Lung (tissue), 12 donors: Measurements from ENCODE around the gene PRKAR1B. TPM values are rescaled to one million over a fixed set of nuclear protein-coding genes. Genes with fewer than 3 reads are reported as not detected.

Experiments
- ATAC-seq: fragments of 200-7000 bp; cut with Tn5 transposase; one replicate; pipeline ENCODE4 v1.9.1; 2020; ENCODE audit warnings: moderate number of reproducible peaks; ENCODE audit not compliant: insufficient read depth, low FRiP score
- DNase-seq, 3 donors: peaks; one replicate each; pipeline ENCODE4 v3.0.0-alpha.2; 2013 to 2017
- H3K27ac ChIP-seq, 2 donors: one replicate each; pipeline ENCODE4 v1.5.1; 2013; ENCODE audit warnings: mild to moderate bottlenecking in 2 of 2, moderate library complexity in 2 of 2, control low read depth in 1 of 2, inconsistent platforms in 1 of 2, low read depth in 1 of 2, low read length in 1 of 2
- H3K27me3 ChIP-seq, 3 donors: one replicate each; pipeline ENCODE4 v1.5.1; 2013; ENCODE audit warnings: low read length in 2 of 3; ENCODE audit not compliant: control insufficient read depth in 3 of 3, insufficient read depth in 3 of 3
- H3K36me3 ChIP-seq, 4 donors: one replicate each; pipeline ENCODE4 v1.5.1; 2013; ENCODE audit warnings: low read length in 4 of 4, mild to moderate bottlenecking in 1 of 4, moderate library complexity in 1 of 4; ENCODE audit not compliant: control insufficient read depth in 4 of 4, insufficient read depth in 4 of 4
- H3K4me1 ChIP-seq, 5 donors: one replicate each; pipeline ENCODE4 v1.5.1; 2013; ENCODE audit warnings: low read length in 5 of 5, mild to moderate bottlenecking in 2 of 5, moderate library complexity in 1 of 5; ENCODE audit not compliant: control insufficient read depth in 5 of 5, insufficient read depth in 5 of 5
- H3K4me3 ChIP-seq: one replicate; pipeline ENCODE4 v1.5.1; 2013; ENCODE audit warnings: mild to moderate bottlenecking, control low read depth, moderate library complexity
- H3K9ac ChIP-seq, 2 donors: one replicate each; pipeline ENCODE4 v1.5.1; 2013; ENCODE audit warnings: low read length in 2 of 2, control low read depth in 1 of 2; ENCODE audit not compliant: insufficient read depth in 1 of 2
- H3K9me3 ChIP-seq, 4 donors: one replicate each; pipeline ENCODE4 v1.5.1; 2013; ENCODE audit warnings: low read length in 3 of 4, mild to moderate bottlenecking in 1 of 4, moderate library complexity in 1 of 4; ENCODE audit not compliant: control insufficient read depth in 4 of 4, insufficient read depth in 3 of 4
- WGBS, 2 donors: extraction: QIAGEN DNeasy Blood & Tissue Kit; methylation state at CpG; one replicate each; pipeline ENCODE4 v1.1.7; 2013; 5-methylcytosine and 5-hydroxymethylcytosine counted together
- polyA plus RNA-seq, 2 donors: library from polyadenylated mRNA; stranded (reverse); fragments of 200-250 nt; gene quantifications; one replicate each; pipeline ENCODE4 v1.2.1, GENCODE V29; 2013
- total RNA-seq, 2 donors: library from RNA; depleted of rRNA in 1 of 2; stranded (reverse); fragments of >200 nt in 1 of 2; gene quantifications; one replicate each; pipeline ENCODE4 v1.2.1, GENCODE V29; 2014 to 2021
- TF ChIP-seq, protein P1 (sequence below): IDR thresholded peaks from 2 replicates; pipeline ENCODE4 v1.5.1; 2012; ENCODE audit warnings: mild to moderate bottlenecking; ENCODE audit errors: control extremely low read depth, extremely low read depth
- donor health status: control.
- donor health status: control.
- donor health status: Bipolar disorder and iron deficiency.
- donor health status: healthy.
- donor health status: DM: yes; HTN: yes; CAD: no.

PRKAR1B gene
- total and polyA plus RNA-seq, 4 donors: 11.3 to 32.0 (median 16.3) TPM

DNA sequence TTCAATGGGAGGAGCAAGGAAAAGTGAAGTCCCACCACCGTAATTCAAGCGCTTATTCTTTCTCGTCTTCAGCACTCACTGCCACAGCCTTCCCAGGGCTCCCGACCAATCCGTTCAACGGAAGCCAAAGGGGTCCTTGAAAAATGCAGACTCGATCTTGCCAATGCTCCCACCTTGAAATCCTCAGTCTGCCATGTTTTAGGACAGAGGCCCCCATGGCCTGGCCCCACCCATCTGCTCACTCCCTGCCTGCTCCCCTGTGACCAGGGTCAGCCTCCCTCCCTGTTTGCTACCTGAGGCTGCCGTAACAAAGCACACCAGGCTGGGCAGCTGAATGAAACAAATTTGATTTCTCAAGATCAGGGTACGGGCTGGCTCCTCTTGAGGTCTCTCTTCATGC lies 3.5 kb downstream of the PRKAR1B start:
- TF ChIP-seq, protein P1, sequence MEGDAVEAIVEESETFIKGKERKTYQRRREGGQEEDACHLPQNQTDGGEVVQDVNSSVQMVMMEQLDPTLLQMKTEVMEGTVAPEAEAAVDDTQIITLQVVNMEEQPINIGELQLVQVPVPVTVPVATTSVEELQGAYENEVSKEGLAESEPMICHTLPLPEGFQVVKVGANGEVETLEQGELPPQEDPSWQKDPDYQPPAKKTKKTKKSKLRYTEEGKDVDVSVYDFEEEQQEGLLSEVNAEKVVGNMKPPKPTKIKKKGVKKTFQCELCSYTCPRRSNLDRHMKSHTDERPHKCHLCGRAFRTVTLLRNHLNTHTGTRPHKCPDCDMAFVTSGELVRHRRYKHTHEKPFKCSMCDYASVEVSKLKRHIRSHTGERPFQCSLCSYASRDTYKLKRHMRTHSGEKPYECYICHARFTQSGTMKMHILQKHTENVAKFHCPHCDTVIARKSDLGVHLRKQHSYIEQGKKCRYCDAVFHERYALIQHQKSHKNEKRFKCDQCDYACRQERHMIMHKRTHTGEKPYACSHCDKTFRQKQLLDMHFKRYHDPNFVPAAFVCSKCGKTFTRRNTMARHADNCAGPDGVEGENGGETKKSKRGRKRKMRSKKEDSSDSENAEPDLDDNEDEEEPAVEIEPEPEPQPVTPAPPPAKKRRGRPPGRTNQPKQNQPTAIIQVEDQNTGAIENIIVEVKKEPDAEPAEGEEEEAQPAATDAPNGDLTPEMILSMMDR: no peak

DNA sequence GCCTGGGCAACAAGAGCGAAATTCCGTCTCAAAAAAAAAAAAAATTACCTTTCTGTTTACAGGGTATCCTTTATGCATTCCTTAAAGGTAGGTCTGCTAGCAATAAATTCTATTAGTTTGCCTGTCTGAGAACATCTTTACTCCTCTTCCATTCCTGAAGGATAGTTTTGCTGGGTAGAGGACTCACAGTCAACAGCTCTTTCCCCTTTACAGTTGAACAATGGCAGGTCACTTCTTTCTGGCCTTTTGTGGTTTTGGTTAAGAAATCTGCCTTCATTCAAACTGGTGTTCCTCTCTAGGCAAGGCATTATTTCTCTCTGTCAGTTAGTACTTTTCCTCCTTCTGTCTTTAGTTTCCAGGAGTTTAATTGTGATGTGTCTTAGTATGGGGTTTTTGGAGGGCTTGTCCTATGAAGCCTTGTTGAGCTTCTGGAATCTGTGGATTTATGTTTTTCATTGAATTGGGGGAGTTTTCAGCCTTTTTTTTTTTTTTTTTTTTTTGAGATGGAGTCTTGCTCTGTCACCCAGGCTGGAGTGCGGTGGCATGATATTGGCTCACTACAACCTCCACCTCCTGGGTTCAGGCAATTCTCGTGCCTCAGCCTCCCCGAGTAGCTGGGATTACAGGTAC lies 5.3 kb downstream of the PRKAR1B start:
- no peaks in the 10 kb centered on the region for H3K36me3 ChIP-seq
- WGBS, 2 donors: 96% methylated on average over 5 of the region's 5 CpGs

More for the DNA sequence above, 3.5 kb downstream of the PRKAR1B start:
- ATAC-seq: no peak
- Histone ChIP-seq H3K27me3 (no peaks in the 10 kb centered on the region), H3K9ac (no peak overlapping the region), H3K9me3 (no peaks in the 10 kb centered on the region), H3K4me3 (no peak overlapping the region), H3K4me1 (peaks cover 2 to 14% (median 5%) of the 10 kb centered on the region in 5 donors), H3K36me3 (no peaks in the 10 kb centered on the region), H3K27ac (no peak overlapping the region)
- 95 to 98% methylated on average over 9 of the region's 9 CpGs for WGBS, 2 donors
- DNase-seq: no peak

DNA sequence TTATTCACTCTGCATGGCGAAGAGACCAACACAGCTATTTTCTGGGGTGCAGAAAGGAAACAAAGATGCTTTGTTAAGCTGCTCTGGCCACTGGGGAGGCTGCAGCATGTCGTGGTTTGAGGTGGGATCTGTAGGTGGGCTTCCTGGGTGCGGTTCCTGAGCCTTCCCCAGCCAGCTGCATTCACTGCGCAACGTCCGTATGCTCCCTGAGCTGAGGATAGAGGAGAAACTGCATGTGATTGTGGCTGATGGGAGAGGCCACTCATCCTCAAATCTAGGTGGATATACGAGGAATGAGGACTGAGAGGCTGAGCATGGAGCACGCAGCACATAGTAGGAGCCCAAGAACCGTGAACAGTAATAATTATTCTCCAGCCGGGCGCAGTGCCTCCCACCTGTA lies 10.4 kb downstream of the PRKAR1B start:
- no peak for DNase-seq
- no peaks in the 10 kb centered on the region for H3K4me1 ChIP-seq
- no peaks in the 10 kb centered on the region for H3K9me3 ChIP-seq
- no peaks in the 10 kb centered on the region for H3K36me3 ChIP-seq
- peak overlapping the region in 1 of 2 donors; percentile 6 for H3K27ac ChIP-seq
- no peak overlapping the region for H3K9ac ChIP-seq
- H3K4me3 ChIP-seq: no peak overlapping the region
- 77 to 86% methylated on average over 11 of the region's 11 CpGs for WGBS, 2 donors
- TF ChIP-seq, protein P1: no peak
- no peaks in the 10 kb centered on the region for H3K27me3 ChIP-seq
- ATAC-seq: no peak

More for the DNA sequence above, 5.3 kb downstream of the PRKAR1B start:
- peaks cover 0 to 6% (median 2%) of the 10 kb centered on the region in 5 donors for H3K4me1 ChIP-seq
- H3K4me3 ChIP-seq: no peak overlapping the region
- no peaks in the 10 kb centered on the region for H3K9me3 ChIP-seq
- TF ChIP-seq, protein P1: no peak
- no peak overlapping the region for H3K9ac ChIP-seq
- H3K27ac ChIP-seq: no peak overlapping the region
- H3K27me3 ChIP-seq: no peaks in the 10 kb centered on the region
- ATAC-seq: no peak
- DNase-seq: no peak
